WTC11 (cell line): ENCODE measurements around the gene ERAP2. TPM values are rescaled to one million over a fixed set of nuclear protein-coding genes. Genes with fewer than 3 reads are reported as not detected.

Source experiments
- ATAC-seq: fragments of 200-7000 bp; cut with Tn5 transposase; 2 replicates; pipeline ENCODE4 v1.10.0; 2021; ENCODE audit warnings: mild to moderate bottlenecking, moderate library complexity
- CTCF ChIA-PET: fragments of 300-600 bp; sonication (Branson Sonifier 250); formaldehyde crosslinking; loops from one replicate; lab custom pipeline; 2021; ENCODE audit warnings: antibody characterized with exemption; lab: Charles Lee
- POLR2A ChIA-PET: fragments of 350-600 bp; sonication (Branson Sonifier 250); formaldehyde crosslinking; loops from one replicate; lab custom pipeline; 2021; ENCODE audit warnings: antibody characterized with exemption; lab: Charles Lee
- DNase-seq: peaks from one replicate; pipeline ENCODE4 v3.0.0; 2021; ENCODE audit warnings: low spot score
- H3K27ac Mint-ChIP-seq: 2 replicates; pipeline ENCODE4 v1.8.0; 2021; ENCODE audit warnings: mixed read lengths
- H3K27me3 Mint-ChIP-seq: 2 replicates; pipeline ENCODE4 v1.8.0; 2021; ENCODE audit warnings: low read depth, mild to moderate bottlenecking, moderate library complexity, mixed read lengths
- H3K36me3 Mint-ChIP-seq: 2 replicates; pipeline ENCODE4 v1.8.0; 2021; ENCODE audit warnings: mixed read lengths
- H3K4me1 Mint-ChIP-seq: 2 replicates; pipeline ENCODE4 v1.8.0; 2022; ENCODE audit warnings: mixed read lengths
- H3K4me3 Mint-ChIP-seq: 2 replicates; pipeline ENCODE4 v1.8.0; 2021; ENCODE audit warnings: mild to moderate bottlenecking, moderate library complexity, mixed read lengths
- H3K9me3 Mint-ChIP-seq: 2 replicates; pipeline ENCODE4 v1.8.0; 2021; ENCODE audit warnings: mixed read lengths
- CREB1 ChIP-seq: sonication (generic); formaldehyde crosslinking; IDR thresholded peaks from 2 replicates; pipeline ENCODE4 v1.8.0; 2023; ENCODE audit warnings: mild to moderate bottlenecking, missing genetic modification reagents
- FOXK1 ChIP-seq: sonication (generic); formaldehyde crosslinking; IDR thresholded peaks from 2 replicates; pipeline ENCODE4 v1.8.0; 2022; ENCODE audit warnings: mild to moderate bottlenecking, moderate library complexity, missing genetic modification reagents
- FOXP1 ChIP-seq: sonication (generic); formaldehyde crosslinking; IDR thresholded peaks from 2 replicates; pipeline ENCODE4 v1.8.0; 2022; ENCODE audit warnings: missing genetic modification reagents, mild to moderate bottlenecking, moderate library complexity, borderline replicate concordance
- GTF2I ChIP-seq: fragments of 250-450 bp; sonication (Bioruptor Pico); conservative IDR thresholded peaks from 2 replicates; pipeline ENCODE4 v1.4.0; 2021; ENCODE audit warnings: mild to moderate bottlenecking
- HMGA2 ChIP-seq: fragments of 250-450 bp; sonication (Bioruptor Pico); IDR thresholded peaks from 2 replicates; pipeline ENCODE4 v1.4.0; 2021; ENCODE audit warnings: mild to moderate bottlenecking, moderate library complexity
- KAT7 ChIP-seq: sonication (generic); formaldehyde crosslinking; IDR thresholded peaks from 2 replicates; pipeline ENCODE4 v1.8.1; 2023; ENCODE audit warnings: missing genetic modification reagents, mild to moderate bottlenecking, borderline replicate concordance
- MXD4 ChIP-seq: fragments of 250-450 bp; sonication (Bioruptor Pico); IDR thresholded peaks from 2 replicates; pipeline ENCODE4 v1.8.0; 2021; ENCODE audit warnings: mild to moderate bottlenecking, moderate library complexity, borderline replicate concordance
- NFATC4 ChIP-seq: fragments of 250-450 bp; sonication (Bioruptor Pico); IDR thresholded peaks from 2 replicates; pipeline ENCODE4 v1.9.0; 2021; ENCODE audit warnings: mild to moderate bottlenecking
- NFYB ChIP-seq: sonication (generic); formaldehyde crosslinking; conservative IDR thresholded peaks from 2 replicates; pipeline ENCODE4 v1.8.0; 2022; ENCODE audit warnings: low read depth, missing genetic modification reagents
- RORB ChIP-seq: fragments of 250-450 bp; sonication (Bioruptor Pico); IDR thresholded peaks from 2 replicates; pipeline ENCODE4 v1.9.0; 2021; ENCODE audit warnings: mild to moderate bottlenecking
- TEAD4 ChIP-seq: sonication (generic); formaldehyde crosslinking; IDR thresholded peaks from 2 replicates; pipeline ENCODE4 v1.8.0; 2022; ENCODE audit warnings: mild to moderate bottlenecking, missing genetic modification reagents
- ZNF121 ChIP-seq: sonication (generic); formaldehyde crosslinking; IDR thresholded peaks from 2 replicates; pipeline ENCODE4 v1.8.0; 2023; ENCODE audit warnings: missing genetic modification reagents
- ZNF138 ChIP-seq: sonication (generic); formaldehyde crosslinking; conservative IDR thresholded peaks from 2 replicates; pipeline ENCODE4 v1.8.1; 2022; ENCODE audit warnings: mild to moderate bottlenecking, moderate library complexity, missing genetic modification reagents
- ZNF396 ChIP-seq: fragments of 250-450 bp; sonication (Bioruptor Pico); IDR thresholded peaks from 2 replicates; pipeline ENCODE4 v1.8.0; 2021; ENCODE audit warnings: mild to moderate bottlenecking, moderate library complexity, borderline replicate concordance
- total RNA-seq: library from RNA; stranded (reverse); gene quantifications from 3 replicates; pipeline ENCODE4 v1.2.3, GENCODE V29; 2021
- TF ChIP-seq, protein P1 (sequence below): sonication (generic); formaldehyde crosslinking; IDR thresholded peaks from 2 replicates; pipeline ENCODE4 v1.8.1; 2023; ENCODE audit warnings: mild to moderate bottlenecking, missing genetic modification reagents
- TF ChIP-seq, protein P2 (sequence below): fragments of 250-450 bp; sonication (Bioruptor Pico); IDR thresholded peaks from 2 replicates; pipeline ENCODE4 v1.9.0; 2021; ENCODE audit warnings: mild to moderate bottlenecking
- TF ChIP-seq, protein P3 (sequence below): sonication (generic); formaldehyde crosslinking; IDR thresholded peaks from 2 replicates; pipeline ENCODE4 v1.8.1; 2023; ENCODE audit warnings: mild to moderate bottlenecking, missing genetic modification reagents, moderate library complexity
- TF ChIP-seq, protein P4 (sequence below): sonication (generic); formaldehyde crosslinking; IDR thresholded peaks from 2 replicates; pipeline ENCODE4 v1.8.0; 2023; ENCODE audit warnings: missing genetic modification reagents, mild to moderate bottlenecking, borderline replicate concordance
- TF ChIP-seq, protein P5 (sequence below): sonication (generic); formaldehyde crosslinking; IDR thresholded peaks from 2 replicates; pipeline ENCODE4 v1.8.1; 2022; ENCODE audit warnings: mild to moderate bottlenecking, moderate library complexity, missing genetic modification reagents
- TF ChIP-seq, protein P6 (sequence below): sonication (generic); formaldehyde crosslinking; IDR thresholded peaks from 2 replicates; pipeline ENCODE4 v1.8.0; 2022; ENCODE audit warnings: mild to moderate bottlenecking, missing genetic modification reagents

Gene ERAP2
- total RNA-seq, 1 experiment from 2014 or later, result 0.13 TPM

DNA sequence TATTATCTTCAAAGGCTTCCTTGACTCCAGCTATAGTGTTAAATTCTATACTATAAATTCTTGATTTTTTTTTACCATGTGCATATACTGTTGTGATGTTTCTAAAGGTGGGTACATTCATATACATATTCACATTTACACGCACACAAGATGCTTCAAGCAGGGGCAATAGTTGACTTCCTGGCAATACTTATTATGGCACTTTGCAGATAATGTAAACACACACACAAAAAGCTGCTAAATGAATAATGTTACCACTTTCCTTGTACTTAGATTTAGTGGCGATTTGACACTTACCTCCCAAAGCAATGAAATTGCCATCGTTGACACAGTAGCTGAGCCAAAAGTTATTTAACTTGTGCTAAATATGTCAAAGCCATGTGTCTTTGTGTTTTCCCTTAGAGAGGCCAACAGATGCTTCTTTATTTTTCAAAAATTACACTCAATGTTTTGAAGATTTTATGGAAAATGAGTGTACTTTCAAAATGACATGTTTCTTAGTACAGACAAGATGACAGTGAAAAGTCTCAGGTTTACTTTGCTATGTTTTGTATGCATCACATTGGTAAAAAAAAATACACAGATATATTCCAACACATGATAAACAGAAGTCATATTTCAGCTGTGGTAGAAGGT, 12.2 kb upstream of the ERAP2 start:
- ATAC-seq (no peak), DNase-seq (no peak)
- Mint-ChIP-seq H3K36me3 (no peaks in the 10 kb centered on the region), H3K27ac (no peak overlapping the region), H3K4me3 (no peak overlapping the region), H3K27me3 (no peaks in the 10 kb centered on the region), H3K4me1 (peaks cover 3% of the 10 kb centered on the region), H3K9me3 (no peaks in the 10 kb centered on the region)
- no peak for TF ChIP-seq FOXK1 (CRISPR knock-in tag)
- TF ChIP-seq, protein P1, sequence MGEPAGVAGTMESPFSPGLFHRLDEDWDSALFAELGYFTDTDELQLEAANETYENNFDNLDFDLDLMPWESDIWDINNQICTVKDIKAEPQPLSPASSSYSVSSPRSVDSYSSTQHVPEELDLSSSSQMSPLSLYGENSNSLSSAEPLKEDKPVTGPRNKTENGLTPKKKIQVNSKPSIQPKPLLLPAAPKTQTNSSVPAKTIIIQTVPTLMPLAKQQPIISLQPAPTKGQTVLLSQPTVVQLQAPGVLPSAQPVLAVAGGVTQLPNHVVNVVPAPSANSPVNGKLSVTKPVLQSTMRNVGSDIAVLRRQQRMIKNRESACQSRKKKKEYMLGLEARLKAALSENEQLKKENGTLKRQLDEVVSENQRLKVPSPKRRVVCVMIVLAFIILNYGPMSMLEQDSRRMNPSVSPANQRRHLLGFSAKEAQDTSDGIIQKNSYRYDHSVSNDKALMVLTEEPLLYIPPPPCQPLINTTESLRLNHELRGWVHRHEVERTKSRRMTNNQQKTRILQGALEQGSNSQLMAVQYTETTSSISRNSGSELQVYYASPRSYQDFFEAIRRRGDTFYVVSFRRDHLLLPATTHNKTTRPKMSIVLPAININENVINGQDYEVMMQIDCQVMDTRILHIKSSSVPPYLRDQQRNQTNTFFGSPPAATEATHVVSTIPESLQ (CRISPR knock-in tag), result no peak
- TF ChIP-seq, protein P2, sequence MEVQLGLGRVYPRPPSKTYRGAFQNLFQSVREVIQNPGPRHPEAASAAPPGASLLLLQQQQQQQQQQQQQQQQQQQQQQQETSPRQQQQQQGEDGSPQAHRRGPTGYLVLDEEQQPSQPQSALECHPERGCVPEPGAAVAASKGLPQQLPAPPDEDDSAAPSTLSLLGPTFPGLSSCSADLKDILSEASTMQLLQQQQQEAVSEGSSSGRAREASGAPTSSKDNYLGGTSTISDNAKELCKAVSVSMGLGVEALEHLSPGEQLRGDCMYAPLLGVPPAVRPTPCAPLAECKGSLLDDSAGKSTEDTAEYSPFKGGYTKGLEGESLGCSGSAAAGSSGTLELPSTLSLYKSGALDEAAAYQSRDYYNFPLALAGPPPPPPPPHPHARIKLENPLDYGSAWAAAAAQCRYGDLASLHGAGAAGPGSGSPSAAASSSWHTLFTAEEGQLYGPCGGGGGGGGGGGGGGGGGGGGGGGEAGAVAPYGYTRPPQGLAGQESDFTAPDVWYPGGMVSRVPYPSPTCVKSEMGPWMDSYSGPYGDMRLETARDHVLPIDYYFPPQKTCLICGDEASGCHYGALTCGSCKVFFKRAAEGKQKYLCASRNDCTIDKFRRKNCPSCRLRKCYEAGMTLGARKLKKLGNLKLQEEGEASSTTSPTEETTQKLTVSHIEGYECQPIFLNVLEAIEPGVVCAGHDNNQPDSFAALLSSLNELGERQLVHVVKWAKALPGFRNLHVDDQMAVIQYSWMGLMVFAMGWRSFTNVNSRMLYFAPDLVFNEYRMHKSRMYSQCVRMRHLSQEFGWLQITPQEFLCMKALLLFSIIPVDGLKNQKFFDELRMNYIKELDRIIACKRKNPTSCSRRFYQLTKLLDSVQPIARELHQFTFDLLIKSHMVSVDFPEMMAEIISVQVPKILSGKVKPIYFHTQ (CRISPR knock-in tag), result no peak
- no peak for TF ChIP-seq GTF2I (CRISPR knock-in tag)
- TF ChIP-seq, protein P3, sequence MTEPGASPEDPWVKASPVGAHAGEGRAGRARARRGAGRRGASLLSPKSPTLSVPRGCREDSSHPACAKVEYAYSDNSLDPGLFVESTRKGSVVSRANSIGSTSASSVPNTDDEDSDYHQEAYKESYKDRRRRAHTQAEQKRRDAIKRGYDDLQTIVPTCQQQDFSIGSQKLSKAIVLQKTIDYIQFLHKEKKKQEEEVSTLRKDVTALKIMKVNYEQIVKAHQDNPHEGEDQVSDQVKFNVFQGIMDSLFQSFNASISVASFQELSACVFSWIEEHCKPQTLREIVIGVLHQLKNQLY, result no peak
- TF ChIP-seq FOXP1 (CRISPR knock-in tag), result no peak
- no peak for TF ChIP-seq NFATC4 (CRISPR knock-in tag)
- TF ChIP-seq MXD4 (CRISPR knock-in tag), result no peak
- no peak for TF ChIP-seq CREB1
- TF ChIP-seq, protein P4, sequence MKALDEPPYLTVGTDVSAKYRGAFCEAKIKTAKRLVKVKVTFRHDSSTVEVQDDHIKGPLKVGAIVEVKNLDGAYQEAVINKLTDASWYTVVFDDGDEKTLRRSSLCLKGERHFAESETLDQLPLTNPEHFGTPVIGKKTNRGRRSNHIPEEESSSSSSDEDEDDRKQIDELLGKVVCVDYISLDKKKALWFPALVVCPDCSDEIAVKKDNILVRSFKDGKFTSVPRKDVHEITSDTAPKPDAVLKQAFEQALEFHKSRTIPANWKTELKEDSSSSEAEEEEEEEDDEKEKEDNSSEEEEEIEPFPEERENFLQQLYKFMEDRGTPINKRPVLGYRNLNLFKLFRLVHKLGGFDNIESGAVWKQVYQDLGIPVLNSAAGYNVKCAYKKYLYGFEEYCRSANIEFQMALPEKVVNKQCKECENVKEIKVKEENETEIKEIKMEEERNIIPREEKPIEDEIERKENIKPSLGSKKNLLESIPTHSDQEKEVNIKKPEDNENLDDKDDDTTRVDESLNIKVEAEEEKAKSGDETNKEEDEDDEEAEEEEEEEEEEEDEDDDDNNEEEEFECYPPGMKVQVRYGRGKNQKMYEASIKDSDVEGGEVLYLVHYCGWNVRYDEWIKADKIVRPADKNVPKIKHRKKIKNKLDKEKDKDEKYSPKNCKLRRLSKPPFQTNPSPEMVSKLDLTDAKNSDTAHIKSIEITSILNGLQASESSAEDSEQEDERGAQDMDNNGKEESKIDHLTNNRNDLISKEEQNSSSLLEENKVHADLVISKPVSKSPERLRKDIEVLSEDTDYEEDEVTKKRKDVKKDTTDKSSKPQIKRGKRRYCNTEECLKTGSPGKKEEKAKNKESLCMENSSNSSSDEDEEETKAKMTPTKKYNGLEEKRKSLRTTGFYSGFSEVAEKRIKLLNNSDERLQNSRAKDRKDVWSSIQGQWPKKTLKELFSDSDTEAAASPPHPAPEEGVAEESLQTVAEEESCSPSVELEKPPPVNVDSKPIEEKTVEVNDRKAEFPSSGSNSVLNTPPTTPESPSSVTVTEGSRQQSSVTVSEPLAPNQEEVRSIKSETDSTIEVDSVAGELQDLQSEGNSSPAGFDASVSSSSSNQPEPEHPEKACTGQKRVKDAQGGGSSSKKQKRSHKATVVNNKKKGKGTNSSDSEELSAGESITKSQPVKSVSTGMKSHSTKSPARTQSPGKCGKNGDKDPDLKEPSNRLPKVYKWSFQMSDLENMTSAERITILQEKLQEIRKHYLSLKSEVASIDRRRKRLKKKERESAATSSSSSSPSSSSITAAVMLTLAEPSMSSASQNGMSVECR (CRISPR knock-in tag), result no peak
- TF ChIP-seq, protein P5, sequence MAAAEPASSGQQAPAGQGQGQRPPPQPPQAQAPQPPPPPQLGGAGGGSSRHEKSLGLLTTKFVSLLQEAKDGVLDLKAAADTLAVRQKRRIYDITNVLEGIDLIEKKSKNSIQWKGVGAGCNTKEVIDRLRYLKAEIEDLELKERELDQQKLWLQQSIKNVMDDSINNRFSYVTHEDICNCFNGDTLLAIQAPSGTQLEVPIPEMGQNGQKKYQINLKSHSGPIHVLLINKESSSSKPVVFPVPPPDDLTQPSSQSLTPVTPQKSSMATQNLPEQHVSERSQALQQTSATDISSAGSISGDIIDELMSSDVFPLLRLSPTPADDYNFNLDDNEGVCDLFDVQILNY (CRISPR knock-in tag), result no peak
- no peak for TF ChIP-seq TEAD4 (CRISPR knock-in tag)
- ChIA-PET POLR2A (no interaction called here), CTCF (no interaction called here)

DNA sequence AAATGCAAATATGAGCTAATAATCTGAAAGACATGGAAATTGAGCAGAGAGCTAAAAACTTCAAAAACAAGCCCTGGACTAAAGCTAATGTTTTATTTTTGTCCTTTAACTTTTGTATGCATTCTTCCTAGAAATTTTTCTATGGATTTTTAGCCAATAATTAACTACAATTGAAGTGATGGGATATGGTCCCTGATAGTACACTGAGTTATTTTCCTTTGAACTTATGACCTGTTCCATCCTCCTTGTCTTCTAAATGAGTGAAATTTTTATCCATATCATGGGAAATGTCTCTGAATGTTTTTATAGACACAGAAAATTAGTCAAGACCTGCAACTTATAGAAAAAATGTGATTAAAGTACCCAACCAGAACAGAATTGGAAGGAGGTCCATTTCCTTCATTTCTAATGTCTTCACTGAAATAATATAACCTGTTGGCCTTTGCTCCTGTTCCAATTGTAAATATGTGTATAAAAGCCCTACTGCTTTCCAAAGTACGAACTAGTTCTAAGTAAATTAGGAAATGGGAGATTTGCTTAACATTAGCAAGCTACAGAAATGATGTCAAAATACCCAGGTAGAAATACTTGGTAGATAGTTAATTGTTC, 11.3 kb upstream of the ERAP2 start:
- no peaks in the 10 kb centered on the region for H3K36me3 Mint-ChIP-seq
- H3K27me3 Mint-ChIP-seq, result no peaks in the 10 kb centered on the region
- ATAC-seq, result no peak
- no peak for DNase-seq
- H3K4me3 Mint-ChIP-seq, result no peak overlapping the region
- peaks cover 13% of the 10 kb centered on the region for H3K4me1 Mint-ChIP-seq
- CTCF ChIA-PET, result no interaction called here
- no peaks in the 10 kb centered on the region for H3K9me3 Mint-ChIP-seq
- POLR2A ChIA-PET, result no interaction called here
- no peak overlapping the region for H3K27ac Mint-ChIP-seq
- TF ChIP-seq ZNF396 (CRISPR knock-in tag), result no peak
- TF ChIP-seq RORB (CRISPR knock-in tag), result no peak
- TF ChIP-seq, protein P1 (CRISPR knock-in tag), result no peak
- no peak for TF ChIP-seq HMGA2 (CRISPR knock-in tag)
- no peak for TF ChIP-seq ZNF121 (CRISPR knock-in tag)
- TF ChIP-seq NFYB (CRISPR knock-in tag), result no peak
- TF ChIP-seq NFATC4 (CRISPR knock-in tag), result no peak
- no peak for TF ChIP-seq KAT7 (CRISPR knock-in tag)
- TF ChIP-seq ZNF138 (CRISPR knock-in tag), result no peak
- TF ChIP-seq, protein P6, sequence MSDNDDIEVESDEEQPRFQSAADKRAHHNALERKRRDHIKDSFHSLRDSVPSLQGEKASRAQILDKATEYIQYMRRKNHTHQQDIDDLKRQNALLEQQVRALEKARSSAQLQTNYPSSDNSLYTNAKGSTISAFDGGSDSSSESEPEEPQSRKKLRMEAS (CRISPR knock-in tag), result no peak
